GM12801 (cell line): ENCODE results near the gene TXNL4A.

Experiments
- CTCF ChIP-seq: IDR thresholded peaks from one replicate; pipeline ENCODE4 v1.5.1; 2011; ENCODE audit warnings: control low read depth; ENCODE audit not compliant: insufficient read length; ENCODE audit errors: extremely low read depth

The TXNL4A gene

GRCh38 chr18:79988451-79989194 is at the start of gene TXNL4A:
Gene TXNL4A, minus strand, starts transcription at chr18:79988563. Its CDS starts 171 bp downstream, at chr18:79988392.
- TF ChIP-seq CTCF, result no peak

- no peak for TF ChIP-seq CTCF
These were observed 48.9 kb upstream of the TXNL4A start for GRCh38 chr18:80037300-80037699.

GRCh38 chr18:80035997-80036396 is 47.6 kb upstream of the TXNL4A start:
- TF ChIP-seq CTCF, result no peak

GRCh38 chr18:80034852-80035406 is 46.6 kb upstream of the TXNL4A start:
- TF ChIP-seq CTCF, result no peak

- no peak for TF ChIP-seq CTCF
These were observed 45.9 kb upstream of the TXNL4A start, which contains the start of gene RBFA for GRCh38 chr18:80034068-80034851. Gene RBFA, plus strand, starts transcription at chr18:80034434. Its CDS starts 62 bp downstream, at chr18:80034496.

GRCh38 chr18:80033181-80034067 is 45.1 kb upstream of the TXNL4A start:
- no peak for TF ChIP-seq CTCF
